Body of pancreas (tissue), 4 donors: ENCODE data around the gene SLITRK6. TPM values are rescaled to one million over a fixed set of nuclear protein-coding genes. Genes with fewer than 3 reads are reported as not detected.
A peak's percentile ranks its signal among the peaks of the same experiment; 100 is the strongest.

ENCODE experiments used
- ATAC-seq: fragments of 150-250 bp; one replicate; pipeline ENCODE4 v1.9.1; 2016
- DNase-seq, 4 donors: peaks; one replicate each; pipeline ENCODE4 v3.0.0-alpha.2; 2019
- H3K27ac ChIP-seq, 4 donors: fragments of 200-600 bp; sonication (generic); 1 replicate in 3 of 4; 2 replicates in 1 of 4; pipeline versions ENCODE4 v1.5.1 to v1.6.1; 2016 to 2019; ENCODE audit warnings: mild to moderate bottlenecking in 1 of 4, mixed read lengths in 1 of 4, moderate library complexity in 1 of 4
- H3K27me3 ChIP-seq, 2 donors: fragments of 200-600 bp; sonication (generic); one replicate each; pipeline ENCODE4 v1.6.0; 2016; ENCODE audit warnings: mild to moderate bottlenecking in 1 of 2
- H3K36me3 ChIP-seq, 2 donors: fragments of 200-600 bp; sonication (generic); replicated peaks in 1 of 2; 2 replicates each; pipeline ENCODE4 v1.5.1; 2016; ENCODE audit warnings: low read depth in 2 of 2; ENCODE audit not compliant: insufficient read depth in 1 of 2
- H3K4me1 ChIP-seq: fragments of 200-600 bp; sonication (generic); one replicate; pipeline ENCODE4 v1.6.0; 2016
- H3K4me3 ChIP-seq, 2 donors: fragments of 200-600 bp; sonication (generic); 1 replicate in 1 of 2; 2 replicates in 1 of 2; pipeline ENCODE4 v1.5.1; 2016 to 2019
- H3K9me3 ChIP-seq, 3 donors: fragments of 200-600 bp; sonication (generic); 1 replicate in 2 of 3; 2 replicates in 1 of 3; pipeline ENCODE4 v1.5.1; 2016
- POLR2A ChIP-seq, 3 donors: fragments of 450-650 bp; IDR thresholded peaks; one replicate each; pipeline ENCODE4 v1.6.1; 2016; ENCODE audit warnings: antibody characterized with exemption in 3 of 3, mild to moderate bottlenecking in 2 of 3
- WGBS, 2 donors: methylation state at CpG; one replicate each; pipeline ENCODE4 v1.1.5; 2017; 5-methylcytosine and 5-hydroxymethylcytosine counted together
- intact Hi-C: fragments of 100-400 bp; cut with DNase I; formaldehyde crosslinking; loops from one replicate; pipeline ENCODE4 v1.15.1; 2023
- total RNA-seq, 2 donors: library from RNA; depleted of rRNA; stranded (reverse); fragments of >200 nt; gene quantifications; one replicate each; pipeline ENCODE4 v1.1.0, GENCODE V29; 2016
- TF ChIP-seq, protein P1 (sequence below), 7 experiments: fragments of 450-650 bp in 4 of 7; fragments of 200-600 bp in 3 of 7; sonication (generic) in 3 of 7; IDR thresholded peaks; one replicate each; pipeline ENCODE4 v1.5.1; 2016 to 2019; ENCODE audit warnings: antibody characterized with exemption in 7 of 7

SLITRK6 gene
- total RNA-seq, 2 donors from 2014 or later, result not detected

DNA sequence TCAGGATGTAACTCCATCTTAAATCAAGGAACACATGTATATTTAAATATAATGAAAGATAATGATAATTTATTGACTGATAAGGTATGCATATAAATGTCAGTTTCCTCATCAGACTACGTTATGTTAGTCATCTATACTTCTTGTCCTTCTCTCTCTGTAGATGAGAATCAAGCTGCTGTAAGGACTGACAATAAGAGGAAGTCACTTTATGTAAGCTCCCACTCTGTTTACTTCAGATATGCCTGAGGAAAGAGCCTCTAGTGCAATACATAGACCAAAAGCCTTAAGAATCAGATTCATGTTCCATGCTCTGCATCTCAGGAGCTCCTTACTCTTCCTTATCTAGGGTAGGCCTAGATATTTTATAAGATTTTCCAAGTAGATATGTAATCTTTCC is 9.6 kb upstream of the SLITRK6 start:
- H3K27ac ChIP-seq, result no peak overlapping the region
- no peak for DNase-seq
- no peaks in the 10 kb centered on the region for H3K27me3 ChIP-seq
- H3K36me3 ChIP-seq, result no peaks in the 10 kb centered on the region
- TF ChIP-seq, protein P1, sequence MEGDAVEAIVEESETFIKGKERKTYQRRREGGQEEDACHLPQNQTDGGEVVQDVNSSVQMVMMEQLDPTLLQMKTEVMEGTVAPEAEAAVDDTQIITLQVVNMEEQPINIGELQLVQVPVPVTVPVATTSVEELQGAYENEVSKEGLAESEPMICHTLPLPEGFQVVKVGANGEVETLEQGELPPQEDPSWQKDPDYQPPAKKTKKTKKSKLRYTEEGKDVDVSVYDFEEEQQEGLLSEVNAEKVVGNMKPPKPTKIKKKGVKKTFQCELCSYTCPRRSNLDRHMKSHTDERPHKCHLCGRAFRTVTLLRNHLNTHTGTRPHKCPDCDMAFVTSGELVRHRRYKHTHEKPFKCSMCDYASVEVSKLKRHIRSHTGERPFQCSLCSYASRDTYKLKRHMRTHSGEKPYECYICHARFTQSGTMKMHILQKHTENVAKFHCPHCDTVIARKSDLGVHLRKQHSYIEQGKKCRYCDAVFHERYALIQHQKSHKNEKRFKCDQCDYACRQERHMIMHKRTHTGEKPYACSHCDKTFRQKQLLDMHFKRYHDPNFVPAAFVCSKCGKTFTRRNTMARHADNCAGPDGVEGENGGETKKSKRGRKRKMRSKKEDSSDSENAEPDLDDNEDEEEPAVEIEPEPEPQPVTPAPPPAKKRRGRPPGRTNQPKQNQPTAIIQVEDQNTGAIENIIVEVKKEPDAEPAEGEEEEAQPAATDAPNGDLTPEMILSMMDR (IDR thresholded peaks at IDR 0.05), result no peak
- no peak for TF ChIP-seq POLR2A (IDR thresholded peaks at IDR 0.05)
- intact Hi-C loops, result no loop called here
- no peak for ATAC-seq
- no peak overlapping the region for H3K4me3 ChIP-seq
- no peaks in the 10 kb centered on the region for H3K9me3 ChIP-seq
- 13 to 26% methylated on average over 1 of the region's 1 CpG for WGBS, 2 donors
- no peaks in the 10 kb centered on the region for H3K4me1 ChIP-seq

DNA sequence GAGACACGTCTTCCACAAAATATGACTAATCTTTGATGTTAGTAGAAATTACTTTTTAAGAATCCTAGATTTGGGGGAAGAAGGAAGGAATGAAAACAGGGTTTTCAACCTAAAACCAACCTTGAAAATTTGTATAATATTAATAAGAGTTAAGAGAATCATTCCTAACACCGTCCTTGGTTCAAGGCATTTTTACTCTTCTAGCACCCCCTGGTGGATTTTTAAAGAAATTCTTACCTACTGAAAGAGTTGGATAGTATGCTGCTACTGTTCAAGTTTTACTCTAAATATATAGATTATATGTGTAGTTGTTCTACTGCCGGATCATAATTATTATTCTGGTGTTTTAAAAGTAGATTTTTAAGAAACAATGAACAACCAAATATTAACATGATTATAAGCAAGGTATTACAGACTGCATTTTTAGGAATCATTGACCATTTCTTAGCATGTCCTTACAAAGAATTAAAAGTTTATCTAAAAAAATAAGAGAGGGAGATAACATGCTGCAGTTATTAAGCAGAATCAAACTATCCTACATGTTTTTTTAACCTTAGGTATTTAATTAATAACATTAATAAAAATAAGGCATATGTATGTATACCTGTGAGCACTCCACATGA is 7.4 kb upstream of the SLITRK6 start:
- Histone ChIP-seq H3K27ac (no peak overlapping the region), H3K4me1 (no peaks in the 10 kb centered on the region), H3K9me3 (no peaks in the 10 kb centered on the region), H3K27me3 (no peaks in the 10 kb centered on the region), H3K36me3 (no peaks in the 10 kb centered on the region), H3K4me3 (no peak overlapping the region)
- 6% methylated on average over 3 of the region's 3 CpGs for WGBS, 2 donors
- TF ChIP-seq POLR2A (IDR thresholded peaks at IDR 0.05), result no peak
- TF ChIP-seq, protein P1 (IDR thresholded peaks at IDR 0.05), result peak; percentile 35 to 64 (median 57)
- ATAC-seq (peak; percentile 70), DNase-seq (no peak)
- intact Hi-C loops, result no loop called here

DNA sequence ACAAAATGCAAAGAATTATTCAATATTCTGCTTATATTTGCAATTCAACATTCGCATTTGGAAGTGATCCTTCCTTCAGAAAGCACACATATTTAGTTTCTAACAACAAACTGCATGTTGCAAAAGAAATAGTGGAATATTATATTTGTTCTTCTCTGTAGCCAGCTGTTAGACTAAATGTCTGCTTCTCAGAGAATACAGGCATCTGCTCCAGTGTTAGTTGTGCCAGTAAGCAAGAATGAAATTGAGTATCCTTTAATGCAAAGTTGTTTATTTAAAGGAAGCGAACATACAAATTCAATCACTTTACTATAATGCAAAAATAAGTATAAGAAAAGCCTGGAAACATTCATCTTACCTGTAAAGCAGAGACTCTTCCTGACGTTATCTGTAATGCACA is 663 bp downstream of the SLITRK6 start:
- H3K4me3 ChIP-seq, result no peak overlapping the region

DNA sequence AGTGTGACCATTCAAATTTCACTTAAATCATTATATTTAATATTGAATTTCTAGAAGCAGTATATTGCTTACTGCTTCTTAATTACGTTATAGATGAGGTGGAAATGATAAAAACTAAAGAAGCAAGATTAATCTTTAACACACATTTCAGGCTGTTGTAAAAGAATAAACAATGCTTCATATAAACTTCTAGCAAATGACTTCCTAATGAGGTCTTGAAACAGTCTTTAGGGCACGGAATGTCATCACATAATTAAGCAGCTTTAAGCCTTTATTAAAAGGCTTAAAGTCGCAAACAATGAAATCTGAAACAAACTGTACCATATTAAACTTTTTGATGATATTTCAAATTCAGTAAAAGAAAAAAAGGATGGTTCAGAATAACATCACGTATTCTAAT is 1.9 kb downstream of the SLITRK6 start:
- H3K27ac ChIP-seq, result no peak overlapping the region
- intact Hi-C loops, result no loop called here
- H3K36me3 ChIP-seq, result no peaks in the 10 kb centered on the region
- 29 to 39% methylated on average over 4 of the region's 4 CpGs for WGBS, 2 donors
- H3K9me3 ChIP-seq, result no peaks in the 10 kb centered on the region
- H3K27me3 ChIP-seq, result no peaks in the 10 kb centered on the region
- DNase-seq (no peak), ATAC-seq (no peak)
- no peak for TF ChIP-seq POLR2A (IDR thresholded peaks at IDR 0.05)
- TF ChIP-seq, protein P1 (IDR thresholded peaks at IDR 0.05), result no peak
- no peak overlapping the region for H3K4me3 ChIP-seq
- H3K4me1 ChIP-seq, result no peaks in the 10 kb centered on the region

More for the DNA sequence above, 663 bp downstream of the SLITRK6 start:
- intact Hi-C loops, result no loop called here
- no peak for ATAC-seq
- no peaks in the 10 kb centered on the region for H3K9me3 ChIP-seq
- H3K27ac ChIP-seq, result no peak overlapping the region
- TF ChIP-seq, protein P1 (IDR thresholded peaks at IDR 0.05), result no peak
- TF ChIP-seq POLR2A (IDR thresholded peaks at IDR 0.05), result no peak
- WGBS, 2 donors, result 41 to 43% methylated on average over 3 of the region's 3 CpGs
- DNase-seq, result no peak
- no peaks in the 10 kb centered on the region for H3K27me3 ChIP-seq
- no peaks in the 10 kb centered on the region for H3K36me3 ChIP-seq
- no peaks in the 10 kb centered on the region for H3K4me1 ChIP-seq

DNA sequence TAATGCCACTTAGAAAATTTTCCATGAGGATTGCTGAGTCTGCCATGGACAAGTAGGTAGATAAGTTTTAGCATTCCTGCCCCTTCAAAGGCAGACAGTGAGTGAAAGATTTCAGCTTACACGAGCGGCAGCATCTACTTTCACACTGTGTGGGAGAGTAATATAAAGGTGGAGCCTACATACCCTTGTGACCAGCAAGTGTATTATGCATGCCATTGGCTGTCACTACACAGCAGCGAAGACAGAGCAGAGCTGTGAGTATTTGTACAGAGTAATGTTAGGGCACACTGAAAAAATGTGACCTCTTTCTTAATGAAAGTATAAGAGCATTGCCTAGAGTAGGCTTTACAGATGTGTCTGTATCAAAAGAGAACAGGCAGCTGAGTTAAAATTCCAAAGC is 14.0 kb downstream of the SLITRK6 start:
- no peak overlapping the region for H3K27ac ChIP-seq
- no peak overlapping the region for H3K4me3 ChIP-seq
- intact Hi-C loops, result no loop called here
- no peaks in the 10 kb centered on the region for H3K27me3 ChIP-seq
- ATAC-seq, result no peak
- H3K4me1 ChIP-seq, result no peaks in the 10 kb centered on the region
- no peaks in the 10 kb centered on the region for H3K36me3 ChIP-seq
- no peaks in the 10 kb centered on the region for H3K9me3 ChIP-seq
- TF ChIP-seq, protein P1 (IDR thresholded peaks at IDR 0.05), result no peak
- TF ChIP-seq POLR2A (IDR thresholded peaks at IDR 0.05), result no peak
- DNase-seq, result no peak
- 66 to 72% methylated on average over 3 of the region's 3 CpGs for WGBS, 2 donors
